Hematopoietic multipotent progenitor cell treated with erythropoietin and hydrocortisone succinate and interleukin-3 and kit ligand, for 4 days (in vitro differentiated cells): ENCODE results near the gene TMEM176B.
"Not testable (repeated sequence)": the region's sequence is repeated elsewhere in the genome, so short reads cannot be mapped to it uniquely, and the experiment has no call there.

ENCODE experiments used
- DNase-seq: peaks from one replicate; pipeline ENCODE4 v3.0.0-alpha.2; 2015

Gene TMEM176B

DNA sequence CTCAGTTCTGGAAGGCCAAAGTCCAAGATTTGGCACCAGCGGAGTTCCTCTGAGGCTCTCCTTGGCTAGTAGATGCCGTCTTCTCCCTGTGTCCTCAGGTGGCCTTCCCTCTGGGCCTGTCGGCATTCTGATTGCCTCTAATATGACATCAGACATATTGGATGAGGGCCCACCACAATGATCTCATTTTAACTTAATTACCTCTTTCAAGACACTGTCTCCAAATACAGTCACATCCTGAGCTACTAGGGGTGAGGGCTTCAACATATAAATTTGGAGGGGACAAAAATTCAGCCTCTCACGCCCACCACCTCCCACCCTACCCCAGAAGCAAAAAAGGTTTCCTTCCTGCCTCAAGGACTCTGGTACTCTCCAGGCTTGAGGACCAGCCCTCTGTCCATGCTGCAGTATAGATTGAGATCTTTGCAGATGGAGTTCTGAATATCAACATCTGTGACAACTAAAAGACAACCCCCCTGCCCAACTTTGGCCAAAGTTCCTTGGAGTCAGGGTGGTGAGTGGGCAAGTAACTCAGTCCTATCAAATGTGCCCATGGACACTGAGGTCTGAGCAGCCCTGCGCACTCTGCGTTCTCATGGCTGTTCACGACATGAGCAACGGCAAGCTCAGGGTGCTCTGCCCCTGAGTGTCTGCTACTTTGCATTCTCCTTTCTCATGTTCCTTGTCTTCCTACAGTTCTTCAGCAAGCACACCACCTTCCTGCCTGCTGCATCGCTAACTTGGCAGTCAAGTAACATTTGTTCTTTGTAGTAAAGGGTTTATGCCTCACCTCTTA, 11.5 kb downstream of the TMEM176B start:
- peak; percentile 35 for DNase-seq

DNA sequence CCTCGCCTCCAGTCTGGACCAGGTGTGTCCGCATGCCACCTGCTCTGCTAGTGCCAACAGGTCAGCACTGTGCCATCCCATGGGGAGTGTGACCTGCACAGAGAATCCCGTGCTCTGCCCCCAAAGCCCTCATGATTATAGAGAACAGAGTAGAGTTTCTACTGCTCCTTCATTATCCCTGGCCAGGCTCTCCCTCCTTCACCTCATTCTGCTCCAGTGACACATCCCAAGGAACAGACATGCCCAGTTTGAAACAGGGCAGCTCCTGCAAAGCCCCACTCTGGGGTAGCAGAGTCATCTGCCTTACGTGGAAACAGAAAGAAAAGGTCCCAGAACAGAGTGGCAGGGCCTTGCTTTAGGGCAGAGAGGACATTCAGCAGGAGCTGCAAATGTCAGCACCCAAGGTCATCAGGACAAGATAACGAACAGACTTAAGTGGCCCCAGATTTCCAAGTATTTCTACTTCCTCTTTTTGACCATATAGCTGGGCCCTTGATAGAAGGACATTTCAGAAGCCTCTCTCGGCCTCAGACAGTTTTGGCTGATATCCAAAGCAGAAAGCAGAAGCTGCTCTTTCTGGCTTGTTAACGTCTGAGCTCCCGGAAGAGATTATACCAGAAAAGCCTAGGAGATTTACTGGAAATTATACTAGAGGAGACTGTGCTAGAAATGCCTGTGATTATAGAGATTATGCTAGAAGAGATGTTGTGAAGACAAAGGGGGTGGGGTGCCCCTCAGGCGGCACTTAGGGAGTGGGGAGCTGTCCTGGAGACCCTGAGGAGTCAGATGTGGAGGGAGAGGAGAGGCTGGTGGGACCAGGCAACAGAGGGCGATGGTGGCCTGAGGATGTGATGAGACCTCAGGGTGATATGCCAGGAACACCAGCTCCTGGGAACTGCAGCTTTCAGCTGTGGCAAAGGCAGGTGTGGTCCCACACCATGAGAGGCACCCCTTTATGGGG, 12.6 kb downstream of the TMEM176B start:
- DNase-seq, result peak; percentile 95

DNA sequence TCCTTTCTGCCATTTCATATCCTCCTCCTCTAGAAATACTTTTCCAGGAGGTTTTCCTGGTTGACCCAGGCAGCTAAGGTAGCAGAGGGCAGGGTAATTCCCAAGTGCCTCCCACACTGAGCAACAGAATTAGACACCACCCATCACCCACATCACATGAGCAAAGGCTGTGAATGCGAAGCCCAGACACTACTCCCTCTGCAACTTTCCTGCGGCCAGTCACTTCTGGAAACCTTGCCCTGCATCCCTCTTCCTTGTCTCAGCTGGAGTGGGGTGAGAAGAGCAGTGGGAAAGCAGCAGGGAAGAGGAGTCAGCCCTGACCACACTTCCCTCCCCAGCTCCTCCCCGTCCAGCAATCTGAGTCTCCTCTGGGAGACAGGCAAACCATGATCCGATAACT, 15.2 kb downstream of the TMEM176B start:
- no peak for DNase-seq

DNA sequence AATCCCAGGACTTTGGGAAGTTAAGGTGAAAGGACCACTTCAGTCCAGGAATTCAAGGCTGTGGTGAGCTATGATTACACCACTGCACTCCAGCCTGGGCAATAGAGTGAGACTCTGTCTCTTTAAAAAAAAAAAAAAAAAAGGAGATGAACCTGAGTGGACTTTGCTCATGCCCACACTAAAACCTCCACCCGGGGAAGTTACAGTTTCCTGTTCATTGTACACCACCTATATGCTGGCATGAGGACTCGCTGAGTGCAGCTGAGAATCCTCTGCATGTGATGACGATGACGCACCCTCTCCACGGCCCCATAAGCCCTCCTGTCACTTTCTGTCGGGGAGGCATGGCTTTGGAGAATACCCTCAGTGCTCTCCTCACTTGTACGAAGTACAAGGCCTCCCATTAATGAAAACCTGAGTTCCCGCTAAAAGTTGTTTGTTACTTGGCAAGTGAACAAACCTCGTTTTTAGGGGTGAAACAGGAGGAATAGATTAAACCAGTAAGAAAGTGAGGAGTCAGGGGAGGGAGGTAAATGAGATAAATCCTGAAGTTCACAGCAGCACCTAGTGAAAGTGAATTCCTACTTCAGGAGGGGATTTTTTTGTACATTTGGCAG, 15.9 kb downstream of the TMEM176B start:
- DNase-seq, result no peak

DNA sequence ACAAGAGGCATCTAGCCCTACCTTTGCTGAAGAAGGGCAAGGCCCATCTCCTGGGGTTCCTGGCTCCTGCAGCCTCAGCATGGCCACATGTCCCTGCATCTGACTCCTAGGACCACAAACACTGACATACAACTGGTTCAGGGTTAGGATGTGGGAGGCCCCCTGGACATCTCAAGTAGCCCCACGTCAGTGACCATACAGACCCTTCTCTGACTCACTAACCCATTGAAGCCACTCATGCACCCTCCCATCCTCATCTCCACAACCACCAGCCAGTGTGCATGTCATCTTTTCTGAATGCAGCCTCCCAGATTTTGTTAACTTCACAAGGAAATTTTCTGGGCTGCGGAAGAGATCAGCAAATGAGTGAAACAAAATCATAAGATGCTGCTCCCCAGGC, 18.2 kb downstream of the TMEM176B start:
- no peak for DNase-seq

DNA sequence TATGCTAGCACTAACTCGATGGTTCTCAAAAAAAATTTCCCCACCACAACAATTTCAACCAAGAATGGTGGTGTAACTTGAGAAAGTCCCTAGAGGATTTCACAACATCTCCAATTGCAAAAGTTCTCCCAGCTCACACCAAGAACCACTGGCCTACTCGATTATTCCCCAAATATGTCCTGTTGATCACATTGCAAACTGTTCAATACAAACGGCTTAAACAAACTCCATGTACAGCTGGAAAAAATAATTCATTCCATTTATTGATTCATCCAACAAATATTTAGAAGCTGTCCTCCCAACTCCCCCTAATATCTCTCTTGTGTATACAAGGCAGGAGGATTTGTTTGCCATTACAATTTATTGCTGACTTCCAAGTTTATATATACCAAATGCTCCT, 19.1 kb downstream of the TMEM176B start:
- peak; percentile 22 for DNase-seq

DNA sequence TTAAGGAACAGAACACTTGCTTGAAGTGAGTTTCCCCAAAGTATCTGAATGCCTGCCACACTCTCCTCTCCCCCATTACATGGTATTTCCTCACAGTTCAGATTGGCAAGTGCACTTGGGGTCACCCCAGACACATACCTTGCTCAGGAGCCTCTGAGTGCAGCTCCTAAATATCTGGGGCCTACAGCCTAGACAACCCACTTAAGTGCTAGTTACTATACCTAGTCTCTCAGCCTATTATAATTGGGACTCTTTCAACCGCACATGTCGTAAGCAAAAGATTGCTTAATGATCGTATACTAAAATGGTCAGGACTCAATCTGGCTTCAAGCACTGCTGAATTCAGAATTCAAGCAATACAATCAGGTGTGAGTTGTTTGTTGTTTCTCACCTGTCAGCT, 19.9 kb downstream of the TMEM176B start:
- no peak for DNase-seq

DNA sequence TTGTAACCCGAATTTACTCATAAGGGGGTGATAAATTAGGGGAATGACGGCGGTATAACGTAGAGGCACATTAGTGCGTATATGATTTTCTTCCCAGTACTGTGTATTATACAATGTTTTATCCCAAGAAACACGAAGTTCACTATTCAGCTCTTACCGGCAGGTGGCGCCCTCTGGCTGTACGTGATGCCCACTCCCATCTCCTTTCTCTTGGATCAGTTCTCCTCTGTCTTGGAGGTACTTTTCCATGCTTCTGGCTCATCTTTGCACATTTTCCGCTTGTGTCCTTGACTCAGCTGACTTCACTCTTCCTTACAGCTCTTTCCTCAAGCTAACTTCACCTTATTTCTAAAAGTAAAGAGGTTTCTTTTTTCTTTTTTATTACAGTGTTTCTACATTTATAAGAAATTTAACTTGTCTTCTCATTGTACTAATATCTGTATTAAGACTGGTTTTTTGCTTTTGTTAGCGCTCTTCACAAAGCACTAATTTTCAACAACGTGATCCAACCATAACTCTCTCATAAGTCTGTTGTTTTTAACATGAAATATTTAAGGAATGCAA, 21.3 kb downstream of the TMEM176B start:
- DNase-seq, result peak; percentile 82

DNA sequence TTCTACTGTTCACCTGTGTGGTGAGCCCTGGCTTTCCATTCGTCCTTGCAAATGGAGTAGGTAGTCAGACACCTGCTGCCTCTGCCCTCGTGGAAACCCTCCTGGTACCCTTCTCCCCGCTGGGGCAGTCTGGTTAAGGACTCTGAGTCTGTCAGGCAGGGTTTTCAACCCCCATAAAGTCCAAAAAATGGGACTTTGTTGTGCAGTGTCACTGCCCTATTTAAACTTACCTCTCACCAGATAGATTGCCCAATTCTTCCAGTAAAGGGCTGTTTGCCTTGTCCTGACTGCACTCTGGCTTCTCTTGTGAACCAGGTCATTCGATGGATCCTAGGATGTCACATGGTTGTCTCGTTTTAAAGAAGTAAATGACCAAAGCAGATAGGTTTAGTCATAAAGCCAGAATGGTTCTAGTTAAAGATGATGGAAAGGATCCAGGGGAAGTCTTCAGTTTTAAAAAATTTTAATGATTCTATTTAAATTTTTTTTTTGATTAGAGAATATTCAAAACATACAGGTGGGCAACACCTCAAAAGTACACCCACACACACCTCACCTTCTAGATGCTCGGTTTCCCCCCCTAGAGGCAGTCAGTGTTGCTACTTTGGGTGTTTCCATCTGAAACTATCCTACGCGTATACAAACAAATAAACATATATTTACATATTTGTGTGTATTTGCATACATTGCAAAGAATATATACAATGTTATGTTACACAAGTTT, 22.0 kb downstream of the TMEM176B start:
- no peak for DNase-seq

DNA sequence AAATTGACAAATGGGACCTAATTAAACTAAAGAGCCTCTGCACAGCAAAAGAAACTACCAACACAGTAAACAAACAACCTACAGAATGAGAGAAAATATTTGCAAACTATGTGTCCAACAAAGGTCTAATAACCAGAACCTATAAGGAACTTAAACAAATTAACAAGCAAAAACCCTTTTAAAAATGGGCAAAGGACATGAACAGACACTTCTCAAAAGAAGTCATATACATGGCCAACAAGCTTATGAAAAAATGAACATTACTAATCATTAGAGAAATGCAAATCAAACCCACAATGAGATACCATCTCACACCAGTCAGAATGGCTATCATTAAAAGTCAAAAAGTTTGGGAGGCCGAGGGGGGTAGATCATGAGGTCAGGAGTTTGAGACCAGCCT, 26.0 kb downstream of the TMEM176B start:
- DNase-seq, result not testable (repeated sequence)

DNA sequence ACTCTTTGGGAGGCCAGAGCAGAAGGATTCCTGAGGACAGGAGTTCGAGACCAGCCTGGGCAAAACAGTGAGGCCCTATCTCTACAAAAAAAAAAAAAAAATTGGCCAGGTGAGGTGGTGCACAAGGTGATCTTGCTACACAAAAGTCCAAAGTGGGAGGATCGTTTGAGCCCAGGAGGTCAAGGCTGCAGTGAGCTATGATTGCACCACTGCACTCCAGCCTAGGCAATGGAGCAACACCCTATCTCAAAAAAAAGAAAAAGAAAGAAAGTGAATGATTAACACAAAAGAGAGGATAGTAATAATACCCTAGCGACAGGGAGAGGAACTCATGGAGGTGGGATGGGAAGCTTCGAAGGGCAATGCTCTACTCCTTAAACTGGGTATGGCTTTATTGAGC, 30.4 kb downstream of the TMEM176B start:
- DNase-seq, result no peak

DNA sequence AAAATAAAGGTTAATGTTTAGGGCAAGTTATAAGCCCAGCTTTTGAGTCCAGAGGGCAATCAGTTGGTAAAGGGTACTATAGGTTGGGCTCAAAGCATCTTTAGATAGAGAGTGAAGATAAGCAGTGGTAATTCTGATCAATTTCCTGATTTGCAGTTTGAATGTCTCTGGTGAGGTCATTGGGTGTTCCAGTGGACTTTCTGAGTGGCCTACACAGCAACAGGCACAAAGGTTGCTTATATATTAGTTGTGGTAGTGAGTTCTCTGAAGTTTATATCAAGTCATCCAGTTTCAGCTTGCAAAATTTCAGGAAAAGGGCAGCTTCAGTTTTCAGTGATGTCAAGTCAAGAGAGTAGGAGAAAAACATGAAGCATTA, 33.8 kb downstream of the TMEM176B start:
- DNase-seq, result no peak

DNA sequence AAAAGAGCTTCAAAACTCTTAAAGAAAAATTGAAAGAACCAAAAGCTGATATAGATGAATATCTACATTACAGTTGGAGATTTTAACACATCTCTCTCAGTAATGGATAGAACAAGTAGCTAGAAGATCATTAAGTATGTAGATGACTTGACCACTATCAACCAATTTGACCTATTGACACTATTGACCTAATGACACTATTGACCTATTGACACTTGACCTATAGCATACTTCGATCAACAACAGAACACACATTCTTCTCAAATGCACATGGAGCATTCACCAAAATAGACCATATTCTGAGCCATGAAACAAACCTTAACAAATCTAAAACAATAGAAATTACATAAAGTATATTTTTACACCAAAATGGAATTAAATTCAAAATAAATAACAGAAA, 40.7 kb downstream of the TMEM176B start:
- DNase-seq, result no peak

DNA sequence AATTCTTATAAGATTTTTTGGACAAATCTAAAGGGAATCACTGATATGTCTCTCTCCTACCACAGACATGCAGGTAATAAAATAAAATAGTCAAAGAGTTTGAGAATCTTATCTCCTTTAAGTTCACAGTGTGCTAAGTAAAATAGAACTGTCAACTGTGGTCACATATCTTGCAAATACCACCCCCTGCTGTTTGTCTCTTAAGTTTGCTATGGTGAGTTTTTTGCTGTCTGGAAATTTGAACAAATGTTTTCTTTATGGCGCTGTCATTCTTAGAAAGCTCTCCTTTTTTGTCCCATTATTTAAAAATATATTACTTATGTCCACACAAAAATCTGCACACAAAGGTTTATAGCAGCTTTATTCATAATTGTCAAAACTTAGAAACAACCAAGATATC, 43.3 kb downstream of the TMEM176B start:
- peak; percentile 76 for DNase-seq

DNA sequence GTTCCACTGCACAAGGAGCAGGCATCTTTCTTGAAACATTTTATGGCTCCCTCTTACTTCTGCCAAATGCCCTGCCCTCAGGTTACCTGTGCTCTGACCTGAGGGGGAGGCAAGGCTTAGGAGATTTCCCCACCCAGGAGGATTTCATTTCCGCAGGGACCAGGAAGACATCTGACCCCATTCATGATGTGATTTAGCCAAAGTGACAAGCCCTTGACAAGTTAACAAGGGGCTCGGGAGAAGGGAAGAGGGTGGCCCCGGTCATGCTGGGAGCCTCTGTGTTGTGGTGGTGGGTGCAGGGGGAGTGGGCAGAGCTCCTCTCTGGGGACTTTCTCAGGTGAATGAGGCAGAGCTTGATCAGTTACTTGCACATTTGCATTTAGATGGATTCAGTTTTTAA, 44.0 kb downstream of the TMEM176B start:
- DNase-seq, result no peak

DNA sequence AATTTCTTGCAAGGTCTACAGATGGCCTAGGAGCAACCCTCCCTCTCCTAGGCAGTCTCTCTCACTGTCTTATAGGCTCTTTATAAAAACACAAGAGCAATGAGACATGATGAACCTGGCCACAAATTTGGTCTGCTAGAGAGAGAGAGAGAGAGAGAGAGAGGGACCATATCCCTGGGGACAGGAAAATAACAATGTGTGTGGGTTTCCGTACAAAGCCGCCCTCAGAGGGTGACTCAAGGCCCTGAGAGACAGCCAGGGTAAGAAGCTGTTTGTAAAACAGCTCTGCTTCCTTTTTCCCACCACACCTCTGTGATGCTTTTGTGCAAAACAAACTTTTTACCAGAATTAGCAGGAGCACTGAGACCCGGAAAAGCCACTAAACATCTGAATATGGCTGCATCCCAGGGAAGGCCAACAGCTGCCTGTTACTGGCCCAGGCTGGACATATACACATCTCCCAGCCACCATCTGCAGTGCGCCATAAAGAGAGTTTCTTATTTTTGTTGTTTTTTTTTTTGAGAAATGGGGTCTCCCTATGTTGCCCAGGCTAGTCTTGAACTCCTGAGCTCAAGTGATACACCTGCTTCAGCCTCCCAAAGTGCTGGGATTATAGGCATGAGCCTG, 44.6 kb downstream of the TMEM176B start:
- DNase-seq, result peak; percentile 58

DNA sequence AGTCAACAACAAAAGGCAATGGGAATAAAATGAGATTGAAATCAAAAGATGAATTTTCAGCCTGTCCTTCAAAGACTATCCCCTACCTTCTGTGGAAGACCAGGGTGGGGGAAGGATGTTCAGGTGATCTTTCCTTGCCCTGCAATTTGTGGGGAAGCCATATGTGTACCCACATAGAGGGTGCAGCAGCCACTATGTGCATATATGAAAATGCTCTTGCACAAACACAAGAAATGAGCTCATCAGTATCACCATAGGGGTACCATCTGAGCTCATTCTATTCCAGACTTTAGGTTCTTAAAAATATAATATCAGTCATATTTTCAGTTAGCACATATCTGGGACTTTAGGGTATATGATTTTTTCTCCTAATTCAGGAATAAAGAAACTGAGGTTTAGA, 45.2 kb downstream of the TMEM176B start:
- DNase-seq, result no peak

DNA sequence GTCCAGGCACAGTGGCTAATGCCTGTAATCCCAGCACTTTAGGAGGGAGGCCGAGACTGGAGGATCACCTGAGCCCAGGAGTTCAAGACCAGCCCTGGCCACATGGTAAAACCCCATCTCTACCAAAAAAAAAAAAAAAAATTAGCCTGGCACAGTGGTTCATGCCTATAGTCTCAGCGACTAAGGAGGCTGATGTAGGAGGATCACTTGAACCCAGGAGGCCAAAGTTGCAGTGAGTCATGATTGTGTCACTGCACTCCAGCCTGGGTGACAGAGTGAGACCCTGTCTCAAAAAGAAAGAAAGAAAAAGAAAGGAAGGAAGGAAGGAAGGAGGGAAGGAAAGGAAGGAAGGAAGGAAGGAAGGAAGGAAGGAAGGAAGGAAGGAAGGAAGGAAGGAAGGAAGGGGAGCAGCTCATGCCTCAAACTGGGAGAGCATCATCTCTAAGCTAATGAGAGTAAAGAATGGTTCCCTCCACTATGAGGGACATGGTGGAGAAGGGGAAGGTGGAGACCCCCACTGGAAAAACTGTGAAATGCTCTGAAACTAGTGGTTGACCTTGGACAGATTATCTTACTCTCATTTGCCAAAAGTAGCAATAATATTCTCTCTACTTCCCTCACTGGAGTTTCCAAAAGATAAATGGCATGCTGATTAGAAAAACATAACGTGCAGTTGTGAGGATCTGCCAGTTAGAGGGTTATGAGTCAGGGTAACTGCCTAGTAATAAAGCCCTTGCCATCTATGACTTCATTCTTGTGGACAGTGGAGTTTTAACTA, 46.1 kb downstream of the TMEM176B start:
- peak; percentile 78 for DNase-seq

DNA sequence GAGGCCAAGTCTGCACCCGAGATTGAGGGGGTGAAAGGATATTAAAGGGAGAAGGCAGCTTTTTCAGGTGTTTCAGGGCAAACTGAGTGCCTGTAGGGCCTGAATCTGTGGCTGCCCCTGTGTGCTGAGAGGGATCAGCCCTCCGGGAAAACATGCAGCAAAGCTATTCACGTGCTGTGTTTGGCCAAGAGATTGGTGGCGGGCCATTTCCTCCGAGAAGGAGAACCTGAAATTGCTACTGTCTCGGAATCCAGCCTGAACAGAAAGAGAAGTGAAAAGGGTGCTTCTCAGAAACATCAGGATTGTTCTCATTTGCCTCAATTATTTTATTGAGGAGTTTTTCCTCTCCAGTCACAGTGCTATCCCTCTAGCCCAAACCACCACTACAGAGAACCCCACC, 46.9 kb downstream of the TMEM176B start:
- DNase-seq, result no peak

DNA sequence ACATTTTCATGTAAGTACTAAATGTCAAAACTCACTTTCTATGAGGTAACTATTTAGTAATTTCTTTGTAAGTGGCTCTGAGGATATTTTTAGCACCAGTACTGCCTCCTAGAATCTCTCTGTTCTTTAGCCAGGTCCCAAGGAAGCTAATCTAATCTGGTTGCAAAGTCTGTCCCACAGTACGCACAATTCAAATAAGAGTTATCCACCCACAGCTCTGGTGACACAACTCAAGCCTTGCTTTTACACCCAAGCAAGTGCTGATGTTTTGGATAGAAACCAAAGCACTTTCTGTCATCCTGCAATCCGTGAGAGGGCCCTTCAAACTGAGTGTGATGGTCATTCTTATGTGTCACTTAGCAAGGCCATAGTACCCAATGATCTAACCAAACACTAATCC, 48.5 kb downstream of the TMEM176B start:
- peak; percentile 46 for DNase-seq

DNA sequence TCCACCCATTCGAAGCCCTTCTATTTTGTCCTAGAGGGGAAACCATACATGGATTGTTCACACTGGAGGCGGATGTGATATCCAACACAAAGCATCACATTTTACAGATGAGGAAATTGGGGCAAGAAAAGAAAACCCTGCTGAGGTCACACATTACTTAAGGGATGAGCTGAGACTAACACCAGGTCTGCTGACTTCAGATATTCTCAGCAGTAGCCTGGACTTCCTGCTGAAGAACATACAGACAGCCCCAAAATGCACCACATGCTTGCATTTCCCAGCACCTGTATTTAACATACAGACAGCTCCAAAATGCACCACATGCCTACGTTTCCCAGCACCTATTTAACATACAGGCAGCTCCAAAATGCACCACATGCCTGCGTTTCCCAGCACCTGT, 51.8 kb downstream of the TMEM176B start:
- no peak for DNase-seq
